Measurements from ENCODE around the gene EFNA2.

- no peak for TF ChIP-seq CTCF (IDR thresholded peaks at IDR 0.05; ENCODE audit: poor library complexity, severe bottlenecking)
- TF ChIP-seq SMC3 (conservative IDR thresholded peaks at IDR 0.05; ENCODE audit: poor library complexity) = no peak
- no peak for TF ChIP-seq REST (IDR thresholded peaks at IDR 0.05; ENCODE audit: borderline replicate concordance)
- TF ChIP-seq RAD21 (conservative IDR thresholded peaks at IDR 0.05) = no peak
- no peak for TF ChIP-seq EP300 (conservative IDR thresholded peaks at IDR 0.05; ENCODE audit: poor library complexity, severe bottlenecking)
- TF ChIP-seq EZH2 (IDR thresholded peaks at IDR 0.05; ENCODE audit: borderline replicate concordance, insufficient read depth, low read length, poor library complexity, severe bottlenecking) = no peak
- no peak for TF ChIP-seq TAF1 (IDR thresholded peaks at IDR 0.05; ENCODE audit: low read depth)
- no peak for TF ChIP-seq POLR2AphosphoS5 (IDR thresholded peaks at IDR 0.05)
- no peak for TF ChIP-seq MXI1 (conservative IDR thresholded peaks at IDR 0.05; ENCODE audit: poor library complexity, severe bottlenecking)
Observed at GRCh38 chr19:1313695-1314613, 28.3 kb downstream of the EFNA2 start.
